ENCODE data around the gene IRF3.
A peak's percentile ranks its signal among the peaks of the same experiment; 100 is the strongest.

IRF3 gene

GRCh38 chr19:49677901-49678674 lies 12.4 kb upstream of the IRF3 start:
- H3K4me3 ChIP-seq (replicated peaks; ENCODE audit: low read depth, low read length) = peak overlapping the region; percentile 99
- peak; percentile 71 for DNase-seq (ENCODE audit: low read depth)
- peak; percentile 54 for TF ChIP-seq CTCF (IDR thresholded peaks at IDR 0.05; ENCODE audit: low read length, missing control alignments)

GRCh38 chr19:49677231-49677900 lies 11.7 kb upstream of the IRF3 start, which contains the start of gene PRMT1:
PRMT1 (plus strand) TSS chr19:49677271; CDS start chr19:49677281, 10 bp downstream.
- H3K4me3 ChIP-seq (replicated peaks; ENCODE audit: low read depth, low read length) = peak within 1 kb of the TSS; percentile 99
- no peak for TF ChIP-seq CTCF (IDR thresholded peaks at IDR 0.05; ENCODE audit: low read length, missing control alignments)
- peak; percentile 21 for DNase-seq (ENCODE audit: low read depth)

GRCh38 chr19:49676784-49677230 lies 11.2 kb upstream of the IRF3 start:
- peak; percentile 100 for DNase-seq (ENCODE audit: low read depth)
- TF ChIP-seq CTCF (IDR thresholded peaks at IDR 0.05; ENCODE audit: low read length, missing control alignments) = no peak
- H3K4me3 ChIP-seq (replicated peaks; ENCODE audit: low read depth, low read length) = peak overlapping the region; percentile 99

- peak overlapping the region; percentile 56 for H3K4me3 ChIP-seq (replicated peaks; ENCODE audit: low read depth, low read length)
- no peak for TF ChIP-seq CTCF (IDR thresholded peaks at IDR 0.05; ENCODE audit: low read length, missing control alignments)
- peak; percentile 97 for DNase-seq (ENCODE audit: low read depth)
Measured at GRCh38 chr19:49676136-49676783, 10.6 kb upstream of the IRF3 start.

- no peak overlapping the region for H3K4me3 ChIP-seq (replicated peaks; ENCODE audit: low read depth, low read length)
- TF ChIP-seq CTCF (IDR thresholded peaks at IDR 0.05; ENCODE audit: low read length, missing control alignments) = peak; percentile 95
- peak; percentile 73 for DNase-seq (ENCODE audit: low read depth)
Measured at GRCh38 chr19:49672131-49672919, 6.7 kb upstream of the IRF3 start.

- H3K4me3 ChIP-seq (replicated peaks; ENCODE audit: low read depth, low read length) = no peak overlapping the region
- TF ChIP-seq CTCF (IDR thresholded peaks at IDR 0.05; ENCODE audit: low read length, missing control alignments) = no peak
- DNase-seq (ENCODE audit: low read depth) = no peak
Measured at GRCh38 chr19:49669516-49669915, 3.9 kb upstream of the IRF3 start.

All from fibroblast of pulmonary artery (primary cell).